GM21786 (cell line): ENCODE data around the gene SYVN1.
A peak's percentile ranks its signal among the peaks of the same experiment; 100 is the strongest.
"Not testable (repeated sequence)": the region's sequence is repeated elsewhere in the genome, so short reads cannot be mapped to it uniquely, and the experiment has no call there.

Source experiments
- ATAC-seq: cut with Tn5 transposase; IDR thresholded peaks from one replicate; pipeline ENCODE4 v1.9.1; 2021; ENCODE audit not compliant: unreplicated experiment

SYVN1 gene

DNA sequence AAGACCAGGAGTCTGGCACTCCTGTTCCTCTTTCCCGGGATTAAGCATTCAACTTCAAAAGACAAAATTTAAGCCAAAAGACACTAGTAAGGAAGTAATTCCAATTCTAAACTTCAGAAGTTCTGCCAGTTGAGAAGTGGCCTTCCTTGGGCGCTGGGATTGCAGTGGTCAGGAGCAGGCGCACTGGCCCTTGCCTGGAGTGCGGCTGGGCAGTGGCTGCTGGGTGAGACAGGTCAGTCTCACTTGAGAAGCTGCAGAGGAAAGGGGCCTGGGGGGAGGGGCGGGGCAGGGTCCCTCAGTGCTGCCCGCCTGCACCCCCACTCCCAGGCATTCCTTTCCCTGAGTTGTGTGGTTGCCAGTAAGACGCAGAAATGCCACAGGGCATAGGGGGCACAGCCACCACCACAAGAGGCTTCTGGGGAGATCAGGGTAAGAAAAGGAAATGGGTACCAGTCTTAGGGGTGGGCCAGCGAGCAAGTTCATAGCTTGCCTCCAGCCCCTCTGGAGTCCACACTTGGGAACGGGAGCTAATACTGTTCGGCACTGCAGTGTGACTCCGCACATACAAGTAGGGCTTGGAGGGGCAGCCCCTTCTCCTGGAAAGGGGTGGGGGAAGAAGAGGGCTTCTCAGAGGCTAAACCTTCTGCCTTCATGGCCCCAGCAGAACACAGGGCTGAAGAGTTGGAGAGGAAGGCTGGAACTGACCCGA is 6.7 kb downstream of the SYVN1 start:
- no peak for ATAC-seq

DNA sequence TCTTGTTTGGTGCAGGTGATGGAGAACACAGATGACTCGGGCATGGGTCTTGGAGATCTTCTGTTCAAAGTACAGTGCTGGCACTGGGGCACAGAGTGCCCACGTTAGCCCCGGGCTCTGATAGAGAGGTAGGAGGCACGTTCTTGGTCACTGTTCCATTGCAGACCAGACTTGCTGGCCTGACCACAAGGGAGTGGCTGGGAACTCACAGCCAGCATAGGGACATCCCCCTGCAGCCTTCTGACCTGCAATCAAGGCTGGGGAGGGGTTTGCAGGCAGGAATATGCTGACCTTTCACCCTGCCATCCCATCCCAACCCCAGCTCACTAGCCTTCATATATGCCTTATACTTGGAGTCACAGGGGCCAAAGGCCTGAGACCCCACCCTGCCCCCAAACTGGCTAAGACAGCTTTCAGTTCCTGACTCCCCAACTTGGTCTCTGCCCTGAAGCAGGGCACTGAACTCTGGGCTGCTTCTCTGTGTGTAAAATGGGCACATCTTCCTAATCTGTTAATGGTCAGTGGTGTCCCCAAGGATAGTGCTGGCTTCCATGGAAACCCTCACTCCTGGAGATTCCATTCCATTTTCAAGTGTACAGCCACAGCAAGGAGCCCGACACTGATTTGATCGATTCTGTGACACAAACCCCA is 7.6 kb downstream of the SYVN1 start:
- ATAC-seq = no peak

DNA sequence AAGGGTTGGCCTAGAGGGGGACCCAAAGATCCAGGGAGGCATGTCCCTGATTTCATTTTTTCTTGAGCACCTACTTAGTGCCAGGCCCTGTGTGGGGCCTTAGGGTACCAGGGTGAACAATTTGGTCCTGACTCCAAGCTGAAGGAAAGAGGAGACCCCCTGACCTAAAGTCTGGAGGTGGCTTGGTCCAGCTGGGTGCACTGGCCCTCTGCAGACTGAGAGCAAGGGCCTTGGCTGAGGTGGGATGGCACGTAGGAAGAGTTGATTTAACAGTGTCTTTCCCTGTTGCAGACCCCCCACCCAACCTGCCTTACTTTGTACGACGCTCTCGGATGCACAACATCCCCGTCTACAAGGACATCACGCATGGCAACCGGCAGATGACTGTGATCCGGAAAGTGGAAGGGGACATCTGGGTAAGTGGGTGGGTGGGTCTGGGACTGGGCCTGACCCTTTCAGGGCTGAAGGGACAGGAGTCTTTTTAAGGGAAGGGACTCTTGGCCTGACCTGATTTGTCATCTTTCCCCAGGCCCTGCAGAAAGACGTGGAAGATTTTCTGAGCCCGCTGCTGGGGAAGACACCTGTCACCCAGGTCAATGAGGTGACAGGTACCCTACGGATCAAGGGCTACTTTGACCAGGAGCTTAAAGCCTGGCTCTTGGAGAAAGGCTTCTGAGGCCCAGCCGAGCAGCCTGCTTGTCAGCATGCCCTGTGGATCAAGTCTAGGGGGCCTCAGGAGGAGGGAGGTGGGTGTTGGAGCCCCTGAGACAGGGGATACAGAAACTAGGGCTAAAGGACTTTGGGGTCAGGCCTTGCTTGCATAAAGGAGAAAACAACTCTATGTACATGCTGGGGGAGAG is 8.9 kb downstream of the SYVN1 start:
- no peak for ATAC-seq

DNA sequence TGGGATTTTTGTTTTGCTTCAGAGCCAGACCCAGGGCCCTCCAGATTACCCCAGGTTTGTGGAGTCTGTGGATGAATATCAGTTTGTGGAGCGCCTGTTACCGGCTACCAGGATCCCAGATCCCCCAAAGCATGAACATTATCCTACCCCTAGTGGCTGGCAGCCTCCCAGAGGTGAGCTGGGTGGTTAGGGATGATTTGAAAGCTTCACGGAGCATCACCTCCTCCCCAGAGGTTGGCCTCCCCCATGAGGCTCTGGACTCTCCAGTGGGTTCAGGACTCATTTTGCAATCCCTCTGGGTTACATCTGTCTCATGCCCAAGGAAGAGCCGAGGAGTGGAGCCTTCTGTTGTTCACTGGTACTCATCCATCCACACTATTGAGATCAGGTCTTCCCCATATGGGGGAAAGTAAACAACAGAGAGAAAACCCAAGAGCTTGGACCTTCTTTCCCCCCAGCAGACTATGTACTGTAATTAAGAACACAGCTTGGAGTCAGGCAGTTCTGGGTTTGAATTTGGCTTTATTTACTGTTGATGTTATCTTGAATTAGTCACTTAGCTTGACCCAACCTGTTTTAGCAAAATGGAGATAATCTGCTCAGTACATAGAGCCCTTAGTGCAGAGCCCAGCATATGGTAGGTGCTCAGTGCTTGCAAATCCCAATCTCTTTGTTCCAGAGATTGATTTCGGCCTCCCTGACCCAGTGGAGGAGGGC is 9.7 kb downstream of the SYVN1 start:
- no peak for ATAC-seq

DNA sequence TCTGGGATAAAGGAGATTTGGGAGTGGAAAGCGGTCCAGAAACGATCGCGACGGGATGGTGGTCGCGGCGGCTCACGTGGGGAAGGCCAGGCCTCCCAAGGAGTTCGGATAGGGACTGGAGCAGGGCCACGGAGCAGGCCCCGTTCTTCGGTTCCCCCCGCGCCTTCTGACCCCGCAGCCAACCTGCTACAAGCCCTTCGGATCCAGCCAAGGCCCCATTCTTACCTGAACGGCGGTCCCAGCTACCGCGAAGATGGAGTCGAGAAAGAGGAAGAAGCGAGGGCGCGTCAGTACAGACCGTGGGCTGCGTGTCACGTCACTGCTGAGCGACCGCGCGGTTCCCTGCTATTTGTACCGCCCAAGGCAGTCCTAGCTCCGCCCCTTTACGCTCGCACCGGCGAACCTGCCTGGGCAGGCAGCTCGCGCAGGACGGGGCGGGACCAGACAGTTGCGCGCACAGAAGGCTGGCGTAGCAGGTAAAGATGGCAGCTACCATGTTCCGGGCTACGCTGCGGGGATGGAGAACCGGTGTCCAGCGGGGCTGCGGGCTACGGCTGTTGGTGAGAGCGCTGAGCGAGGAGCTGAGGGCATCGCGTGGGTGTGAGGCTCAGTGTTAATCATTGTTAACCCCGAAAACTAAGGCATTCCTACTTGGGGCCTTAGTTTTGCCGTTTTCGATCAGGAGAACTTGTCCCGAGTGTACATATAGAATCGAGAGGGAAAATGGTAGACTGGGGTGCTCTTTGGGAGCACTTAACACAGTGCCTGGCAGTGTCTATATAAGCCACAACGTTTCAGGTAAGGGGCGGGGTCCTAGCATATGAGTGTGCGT is 12.2 kb downstream of the SYVN1 start, which contains the start of the genes FAU and MRPL49:
Gene FAU, minus strand, starts transcription at position 270 of the 832 bp plus-strand sequence. CDS start 321 bp downstream, outside the sequence.
Gene MRPL49, plus strand, starts transcription at position 457 of the 832 bp plus-strand sequence. Its CDS starts 26 bp downstream, at position 483.
- ATAC-seq = peak; percentile 66

DNA sequence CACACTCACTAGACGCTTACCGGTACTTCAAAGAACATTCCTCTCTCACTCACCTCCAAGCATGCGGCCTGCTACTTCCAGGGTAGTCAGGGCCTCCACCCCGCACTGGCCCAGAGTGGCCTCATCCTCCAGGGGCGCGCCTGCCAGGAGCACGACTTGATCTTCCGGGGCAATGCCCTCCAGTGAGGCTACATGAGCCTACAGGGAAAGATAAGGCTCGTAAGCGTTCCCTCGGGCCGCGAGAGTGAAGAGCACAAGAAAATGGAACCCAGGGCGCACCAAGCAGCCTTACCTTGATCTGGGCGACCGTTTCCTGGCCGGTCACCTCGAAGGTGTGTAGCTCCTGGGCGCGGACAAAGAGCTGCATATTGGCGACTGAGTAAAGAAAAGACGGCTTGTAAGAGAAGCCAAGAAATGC is 12.9 kb downstream of the SYVN1 start:
- no peak for ATAC-seq

DNA sequence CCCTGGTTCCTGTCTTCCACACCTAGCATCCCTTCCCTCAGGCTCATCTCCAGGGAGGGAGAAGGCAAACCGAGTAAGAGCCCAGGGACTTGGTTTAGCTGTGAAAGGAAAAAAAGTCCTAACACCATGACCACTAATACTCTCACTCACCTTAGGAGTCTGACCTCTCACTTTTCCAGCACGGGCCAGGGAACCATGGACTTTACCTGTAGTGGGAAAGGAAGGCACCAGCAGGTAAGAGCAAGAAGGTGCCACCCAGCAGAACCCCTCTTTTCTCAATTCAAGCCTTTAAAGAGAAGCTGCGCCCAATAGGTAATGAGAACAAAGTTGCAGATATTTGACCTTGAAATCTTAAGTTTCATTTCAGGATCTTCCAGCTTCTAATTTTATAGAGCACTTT is 13.5 kb downstream of the SYVN1 start:
- no peak for ATAC-seq

DNA sequence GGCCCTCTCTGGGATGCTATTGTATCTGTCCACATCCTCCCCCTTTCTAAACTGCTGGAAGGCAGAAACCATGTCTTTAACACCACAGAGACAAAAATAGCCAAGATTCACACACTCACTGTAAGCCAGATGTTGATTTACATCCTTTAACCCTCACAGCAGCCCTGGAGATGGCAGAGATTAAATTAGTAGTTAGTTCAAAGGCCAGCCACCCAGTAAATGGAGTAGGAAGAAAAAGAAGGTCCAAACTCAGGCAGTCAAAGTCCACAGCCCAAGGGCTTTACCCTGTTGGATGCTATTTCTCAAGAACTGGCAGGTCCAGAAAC is 14.7 kb downstream of the SYVN1 start:
- no peak for ATAC-seq

DNA sequence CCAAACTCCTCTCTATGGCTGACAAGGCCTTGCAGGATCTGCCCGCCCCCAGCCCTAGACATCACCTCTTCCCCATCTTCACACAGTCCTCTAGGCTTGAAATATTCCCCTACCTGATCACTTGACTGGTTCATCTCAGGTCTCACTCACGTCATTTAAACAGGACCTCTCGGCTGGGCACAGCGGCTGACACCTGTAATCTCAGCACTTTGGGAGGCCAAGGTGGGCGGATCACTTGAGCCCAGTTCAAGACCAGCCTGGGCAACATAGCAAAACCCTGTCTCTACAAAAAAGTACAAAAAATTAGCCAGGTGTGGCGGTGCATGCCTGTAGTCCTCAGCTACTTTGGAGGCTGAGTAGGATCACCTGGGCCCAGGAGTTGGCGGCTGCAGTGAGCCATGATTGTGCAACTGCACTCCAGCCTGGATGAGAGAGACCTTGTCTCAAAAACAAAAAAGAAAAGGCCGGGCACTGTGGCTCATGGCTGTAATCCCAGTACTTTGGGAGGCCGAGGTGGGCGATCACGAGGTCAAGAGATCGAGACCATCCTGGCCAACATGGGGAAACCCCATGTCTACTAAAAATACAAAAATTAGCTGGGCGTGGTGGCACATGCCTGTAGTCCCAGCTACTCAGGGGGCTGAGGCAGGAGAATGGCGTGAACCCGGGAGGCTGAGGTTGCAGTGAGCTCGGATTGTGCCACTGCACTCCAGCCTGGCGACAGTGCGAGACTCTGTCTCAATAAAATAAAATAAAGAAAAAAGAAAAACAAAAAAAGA is 15.2 kb downstream of the SYVN1 start:
- ATAC-seq = not testable (repeated sequence)

DNA sequence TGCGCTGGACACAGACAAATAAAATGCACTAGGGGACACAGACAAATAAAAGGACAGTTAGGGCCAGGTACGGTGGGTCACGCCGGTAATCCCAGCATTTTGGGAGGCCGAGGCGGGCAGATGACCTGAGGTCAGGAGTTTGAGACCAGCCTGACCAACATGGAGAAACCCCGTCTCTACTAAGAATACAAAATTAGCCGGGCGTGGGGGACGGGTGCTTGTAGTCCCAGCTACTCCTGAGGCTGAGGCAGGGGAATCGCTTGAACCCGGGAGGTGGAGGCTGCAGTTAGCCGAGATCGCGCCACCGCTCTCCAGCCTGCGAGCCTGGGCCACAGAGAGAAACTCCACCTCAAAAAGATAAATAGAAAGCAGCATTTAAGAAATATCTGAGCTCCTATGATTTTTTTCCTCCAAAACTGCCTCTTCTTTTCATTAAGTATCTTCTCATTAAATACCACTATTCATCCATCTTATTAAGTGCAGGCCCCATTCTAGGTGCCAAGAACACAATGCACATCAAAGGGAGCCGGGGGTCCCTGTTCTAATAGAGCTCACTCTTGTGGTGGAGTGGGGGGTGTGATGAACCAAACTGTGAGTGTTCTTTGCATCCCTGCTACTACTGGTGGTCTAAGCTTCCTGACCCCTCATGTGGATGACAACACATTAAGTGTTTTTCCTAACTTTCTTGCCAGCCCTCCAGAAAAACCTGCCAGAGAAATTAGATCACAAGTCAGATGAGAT is 16.1 kb downstream of the SYVN1 start:
- ATAC-seq = no peak

DNA sequence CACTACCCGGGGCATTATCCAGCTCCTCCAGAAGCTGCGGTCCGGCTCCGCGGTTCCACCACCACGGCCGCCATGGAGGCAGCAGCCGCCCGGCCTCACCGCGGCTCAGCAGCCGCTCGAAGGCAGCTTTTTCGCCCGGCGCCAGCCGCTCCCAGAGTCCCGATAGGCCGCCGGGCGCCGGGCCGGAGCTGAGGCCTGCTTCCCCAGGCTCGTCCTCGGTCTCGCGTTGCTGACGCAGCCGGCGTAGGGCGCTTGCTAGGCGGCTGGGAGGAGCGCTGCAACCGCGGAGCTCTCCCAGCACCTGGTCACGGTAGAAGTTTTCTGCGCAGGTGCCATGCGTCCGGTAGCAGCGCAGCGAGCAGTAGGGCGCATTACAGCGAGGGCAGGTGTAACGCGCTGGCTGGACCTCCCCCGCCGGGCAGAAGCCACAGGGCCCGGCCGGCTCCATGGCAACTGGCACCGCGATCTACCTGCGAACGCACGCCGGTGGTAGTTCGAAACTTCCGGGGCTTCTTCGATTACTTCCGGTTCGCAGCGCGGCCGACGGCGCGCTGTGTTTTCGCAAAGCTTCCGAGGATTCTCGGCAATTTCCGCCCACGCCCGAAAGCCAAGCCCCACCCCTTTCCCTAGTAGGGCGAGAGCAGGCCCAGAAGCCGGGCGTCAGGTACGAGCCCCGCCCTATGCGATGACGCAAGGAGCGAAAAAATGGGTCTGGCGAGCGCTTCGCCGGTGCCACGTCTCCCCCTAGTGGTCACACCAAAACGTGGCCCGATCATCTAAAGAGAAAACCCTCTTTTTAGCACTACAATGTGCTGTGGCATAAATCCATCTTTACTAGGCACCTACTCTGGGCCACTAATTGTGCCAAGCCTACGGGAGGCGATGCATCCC is 16.9 kb downstream of the SYVN1 start, which contains the start of gene ZNHIT2:
Gene ZNHIT2, minus strand, starts transcription at position 496 of the 891 bp plus-strand sequence. Its CDS starts 48 bp downstream, at position 448.
- ATAC-seq = peak; percentile 58

DNA sequence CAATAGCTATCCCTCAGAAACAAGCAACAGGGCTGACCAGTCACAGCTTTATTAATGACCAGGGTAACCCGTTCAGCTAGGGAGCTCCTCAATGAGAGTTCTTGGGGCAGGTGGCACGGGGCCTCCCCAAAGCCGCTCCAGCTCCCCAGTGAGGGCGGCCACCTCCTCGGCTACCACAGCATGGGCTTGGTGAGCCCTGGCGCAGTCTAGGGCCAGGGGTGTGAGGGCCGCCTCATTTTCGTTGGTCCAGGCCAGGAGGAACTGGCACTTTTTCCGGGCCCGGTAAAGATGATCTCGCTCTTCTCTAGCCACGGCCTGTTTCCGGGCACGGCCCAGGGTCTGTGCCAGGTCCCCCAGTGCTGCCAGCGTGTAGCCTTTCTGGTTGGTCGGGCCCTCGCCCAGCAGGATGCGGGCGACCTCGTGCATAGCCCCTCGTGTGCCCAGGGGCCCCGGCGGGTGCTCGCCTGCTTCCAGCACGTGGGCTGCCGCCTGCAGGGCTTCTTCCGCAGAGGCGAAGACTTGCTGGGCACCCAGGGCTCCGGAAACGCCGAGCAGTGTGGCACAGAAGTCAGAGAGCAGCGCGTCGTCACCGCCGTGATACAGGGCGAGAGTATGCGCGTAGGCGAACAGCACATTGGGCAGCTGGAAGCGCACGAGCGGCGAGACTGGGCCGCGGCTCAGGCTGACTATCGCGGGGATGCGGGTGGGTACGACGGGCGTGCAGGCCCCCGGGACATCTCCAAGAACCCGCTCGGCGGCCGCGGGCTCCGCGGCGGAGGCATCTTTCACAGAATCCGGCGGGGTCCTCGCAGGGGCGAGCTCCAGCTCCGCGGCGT is 17.7 kb downstream of the SYVN1 start:
- no peak for ATAC-seq

DNA sequence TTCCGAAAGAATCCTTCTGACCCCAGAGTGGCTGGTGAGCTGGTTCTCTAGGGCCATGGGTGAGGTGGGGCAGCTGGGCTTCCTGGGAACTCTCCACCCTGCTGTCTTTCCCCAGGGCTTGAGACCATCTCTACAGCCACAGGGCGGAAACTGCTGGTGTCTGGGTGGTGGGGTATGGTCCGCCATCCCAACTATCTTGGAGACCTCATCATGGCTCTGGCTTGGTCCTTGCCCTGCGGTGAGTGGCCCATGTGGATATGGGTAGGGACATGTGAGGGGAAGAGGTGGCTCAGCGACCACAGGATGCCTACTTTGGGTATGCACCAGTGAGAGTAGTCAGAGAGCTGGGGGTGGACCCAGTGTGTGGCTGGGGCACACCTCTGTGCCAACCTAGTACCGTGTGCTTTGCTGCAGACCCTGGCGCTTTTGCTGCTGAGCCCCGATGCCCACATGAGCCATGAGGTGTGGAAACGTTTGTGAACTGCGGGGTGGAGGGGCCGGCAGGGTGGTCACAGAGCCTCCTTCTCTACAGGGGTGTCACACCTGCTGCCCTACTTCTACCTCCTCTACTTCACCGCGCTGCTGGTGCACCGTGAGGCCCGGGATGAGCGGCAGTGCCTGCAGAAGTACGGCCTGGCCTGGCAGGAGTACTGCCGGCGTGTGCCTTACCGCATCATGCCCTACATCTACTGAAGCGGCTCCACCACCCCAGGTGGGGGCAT is 18.8 kb downstream of the SYVN1 start:
- no peak for ATAC-seq

DNA sequence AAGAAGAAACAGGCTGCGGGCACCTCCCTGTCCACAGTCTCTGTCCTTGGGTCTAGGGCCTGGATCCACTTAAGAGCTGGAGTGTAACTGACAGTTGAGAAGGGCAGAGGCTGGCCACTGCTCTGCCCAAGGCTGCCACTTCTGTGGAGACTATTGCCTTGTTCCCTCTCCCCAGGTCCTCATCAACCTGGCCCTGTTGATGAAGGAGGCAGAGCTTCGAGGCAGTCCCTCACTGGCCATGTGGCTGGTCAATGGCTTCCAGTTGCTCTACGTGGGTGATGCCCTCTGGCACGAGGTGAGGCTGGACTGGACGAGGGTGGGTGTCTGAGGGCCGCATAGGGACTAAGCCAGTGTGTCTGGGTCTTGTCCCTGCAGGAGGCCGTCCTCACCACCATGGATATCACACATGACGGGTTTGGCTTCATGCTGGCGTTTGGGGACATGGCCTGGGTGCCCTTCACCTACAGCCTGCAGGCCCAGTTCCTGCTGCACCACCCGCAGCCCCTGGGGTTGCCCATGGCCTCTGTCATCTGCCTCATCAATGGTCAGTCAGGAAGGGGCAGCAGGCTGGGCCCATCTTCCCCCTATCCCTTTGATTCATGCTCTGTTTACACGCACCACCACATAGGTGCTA is 19.7 kb downstream of the SYVN1 start:
- no peak for ATAC-seq

DNA sequence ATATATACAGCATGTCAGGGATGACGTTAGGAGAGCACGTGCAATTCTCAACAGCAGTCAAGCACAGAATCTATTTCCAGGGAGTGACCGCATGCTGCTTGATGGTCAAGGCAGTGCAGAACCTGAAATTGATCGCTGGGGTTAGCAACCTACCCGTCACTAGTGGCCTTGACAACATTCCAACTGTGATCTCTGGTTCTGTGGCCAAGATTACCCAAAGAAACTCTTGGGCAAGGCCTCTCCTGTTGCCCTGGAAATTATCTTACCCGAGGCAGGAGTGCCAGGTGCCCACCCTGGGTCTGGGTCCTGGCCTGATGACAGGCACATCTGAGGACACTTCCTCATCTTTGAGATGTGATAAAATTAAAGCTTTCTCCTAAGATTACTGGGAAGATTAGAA is 20.5 kb downstream of the SYVN1 start:
- ATAC-seq = no peak

DNA sequence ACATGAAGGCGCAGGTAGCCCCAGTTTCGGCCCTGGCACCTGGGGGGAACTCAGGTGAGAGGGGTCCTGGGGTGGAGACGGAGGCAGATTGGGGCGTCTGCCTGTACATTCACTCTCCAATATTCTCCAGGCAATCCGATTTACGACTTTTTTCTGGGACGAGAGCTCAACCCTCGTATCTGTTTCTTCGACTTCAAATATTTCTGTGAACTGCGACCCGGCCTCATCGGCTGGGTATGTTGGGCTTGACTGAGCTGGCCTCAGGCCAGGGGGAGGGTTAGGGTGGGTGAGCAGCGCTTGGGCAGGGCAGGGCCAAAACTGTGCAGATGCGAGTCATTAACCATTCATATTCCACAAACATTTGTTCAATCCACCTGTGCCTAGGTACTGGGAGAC is 21.0 kb downstream of the SYVN1 start:
- no peak for ATAC-seq
